ENCODE measurements around the gene LTF.
"Not testable (repeated sequence)": the region's sequence is repeated elsewhere in the genome, so short reads cannot be mapped to it uniquely, and the experiment has no call there.

GRCh38 chr3:46388847-46389246 is 75.9 kb downstream of the LTF start:
- TF ChIP-seq EZH2 (IDR thresholded peaks at IDR 0.05; ENCODE audit: insufficient read depth, low read length), result not testable (repeated sequence)
- TF ChIP-seq, protein P1, sequence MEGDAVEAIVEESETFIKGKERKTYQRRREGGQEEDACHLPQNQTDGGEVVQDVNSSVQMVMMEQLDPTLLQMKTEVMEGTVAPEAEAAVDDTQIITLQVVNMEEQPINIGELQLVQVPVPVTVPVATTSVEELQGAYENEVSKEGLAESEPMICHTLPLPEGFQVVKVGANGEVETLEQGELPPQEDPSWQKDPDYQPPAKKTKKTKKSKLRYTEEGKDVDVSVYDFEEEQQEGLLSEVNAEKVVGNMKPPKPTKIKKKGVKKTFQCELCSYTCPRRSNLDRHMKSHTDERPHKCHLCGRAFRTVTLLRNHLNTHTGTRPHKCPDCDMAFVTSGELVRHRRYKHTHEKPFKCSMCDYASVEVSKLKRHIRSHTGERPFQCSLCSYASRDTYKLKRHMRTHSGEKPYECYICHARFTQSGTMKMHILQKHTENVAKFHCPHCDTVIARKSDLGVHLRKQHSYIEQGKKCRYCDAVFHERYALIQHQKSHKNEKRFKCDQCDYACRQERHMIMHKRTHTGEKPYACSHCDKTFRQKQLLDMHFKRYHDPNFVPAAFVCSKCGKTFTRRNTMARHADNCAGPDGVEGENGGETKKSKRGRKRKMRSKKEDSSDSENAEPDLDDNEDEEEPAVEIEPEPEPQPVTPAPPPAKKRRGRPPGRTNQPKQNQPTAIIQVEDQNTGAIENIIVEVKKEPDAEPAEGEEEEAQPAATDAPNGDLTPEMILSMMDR (IDR thresholded peaks at IDR 0.05; ENCODE audit: insufficient read depth, low read depth, low read length), result not testable (repeated sequence)

Data from astrocyte (in vitro differentiated cells and primary cell).